ENCODE data around the gene CFAP53. TPM values are rescaled to one million over a fixed set of nuclear protein-coding genes. Genes with fewer than 3 reads are reported as not detected.

Gene CFAP53
- total and polyA plus RNA-seq, 10 donors, result 0.13 to 0.85 (median 0.46) TPM; not detected in 2

DNA sequence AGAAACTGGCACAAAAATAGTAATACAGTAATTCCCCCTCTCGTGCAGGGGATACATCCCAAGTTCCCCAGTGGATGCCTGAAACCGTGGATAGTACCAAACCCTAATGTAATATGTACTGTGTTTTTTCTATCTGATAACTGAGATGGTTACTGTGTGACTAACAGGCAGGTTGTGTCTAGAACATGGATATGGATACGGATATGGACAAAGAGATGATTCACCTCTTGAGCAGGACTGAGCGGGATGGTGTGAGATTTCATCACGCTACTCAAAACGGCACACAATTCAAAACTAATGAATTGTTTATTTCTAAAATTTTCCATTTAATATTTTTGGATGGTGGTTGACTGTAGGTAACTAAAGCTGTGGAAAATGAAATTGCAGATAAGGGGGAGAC is 11.6 kb upstream of the CFAP53 start:
- WGBS, 5 donors, result 91 to 96% (median 93%) methylated on average over 6 of the region's 6 CpGs
- intact Hi-C loops (cut with DNase I; ENCODE audit: low total_unique reads), result loop anchor here (5.0 kb wide), 1 partner anchor 776 kb away; no protein-coding TSS in a partner anchor
- H3K4me1 ChIP-seq, result peaks cover 27 to 49% (median 39%) of the 10 kb centered on the region in 6 donors
- H3K9me3 ChIP-seq, result no peaks in the 10 kb centered on the region
- TF ChIP-seq POLR2AphosphoS5 (IDR thresholded peaks at IDR 0.05), result no peak
- TF ChIP-seq POLR2A (IDR thresholded peaks at IDR 0.05), result no peak
- TF ChIP-seq, protein P1, sequence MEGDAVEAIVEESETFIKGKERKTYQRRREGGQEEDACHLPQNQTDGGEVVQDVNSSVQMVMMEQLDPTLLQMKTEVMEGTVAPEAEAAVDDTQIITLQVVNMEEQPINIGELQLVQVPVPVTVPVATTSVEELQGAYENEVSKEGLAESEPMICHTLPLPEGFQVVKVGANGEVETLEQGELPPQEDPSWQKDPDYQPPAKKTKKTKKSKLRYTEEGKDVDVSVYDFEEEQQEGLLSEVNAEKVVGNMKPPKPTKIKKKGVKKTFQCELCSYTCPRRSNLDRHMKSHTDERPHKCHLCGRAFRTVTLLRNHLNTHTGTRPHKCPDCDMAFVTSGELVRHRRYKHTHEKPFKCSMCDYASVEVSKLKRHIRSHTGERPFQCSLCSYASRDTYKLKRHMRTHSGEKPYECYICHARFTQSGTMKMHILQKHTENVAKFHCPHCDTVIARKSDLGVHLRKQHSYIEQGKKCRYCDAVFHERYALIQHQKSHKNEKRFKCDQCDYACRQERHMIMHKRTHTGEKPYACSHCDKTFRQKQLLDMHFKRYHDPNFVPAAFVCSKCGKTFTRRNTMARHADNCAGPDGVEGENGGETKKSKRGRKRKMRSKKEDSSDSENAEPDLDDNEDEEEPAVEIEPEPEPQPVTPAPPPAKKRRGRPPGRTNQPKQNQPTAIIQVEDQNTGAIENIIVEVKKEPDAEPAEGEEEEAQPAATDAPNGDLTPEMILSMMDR (IDR thresholded peaks at IDR 0.05 in 8 of 11, conservative IDR thresholded peaks at IDR 0.05 in 3 of 11), result no peak
- peaks cover 15 to 81% (median 59%) of the 10 kb centered on the region in 6 donors for H3K36me3 ChIP-seq
- no peaks in the 10 kb centered on the region for H3K27me3 ChIP-seq (replicated peaks in 1 of 7)
- no peak overlapping the region for H3K4me3 ChIP-seq
- DNase-seq, result no peak
- H3K27ac ChIP-seq, result no peak overlapping the region

DNA sequence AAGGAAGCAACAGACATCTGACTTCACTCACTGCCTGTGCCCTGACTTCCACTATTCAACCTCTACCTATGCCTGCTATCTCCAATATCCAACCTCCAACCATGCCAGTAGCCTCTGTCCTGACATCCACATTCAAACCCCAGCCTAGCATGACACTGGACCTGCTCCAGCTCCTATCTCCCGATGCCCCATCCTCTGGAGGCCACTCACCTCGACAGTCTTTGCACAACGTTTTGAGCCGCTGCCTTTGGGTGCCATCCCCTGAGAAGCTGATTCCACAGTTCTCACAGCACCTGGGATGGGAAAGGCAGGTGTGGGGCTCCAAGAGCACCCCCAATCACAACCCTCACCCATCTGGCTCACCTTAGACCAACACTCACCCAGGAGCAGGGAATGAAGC is 10.2 kb upstream of the CFAP53 start:
- intact Hi-C loops (cut with DNase I; ENCODE audit: low total_unique reads), result loop anchor here (5.0 kb wide), 1 partner anchor 774 kb away; no protein-coding TSS in a partner anchor
- Histone ChIP-seq H3K36me3 (peaks cover 22 to 85% (median 67%) of the 10 kb centered on the region in 6 donors), H3K4me3 (no peak overlapping the region), H3K27me3 (replicated peaks in 1 of 7) (no peaks in the 10 kb centered on the region), H3K27ac (no peak overlapping the region), H3K9me3 (no peaks in the 10 kb centered on the region), H3K4me1 (peaks cover 23 to 39% (median 29%) of the 10 kb centered on the region in 6 donors)
- TF ChIP-seq POLR2A (IDR thresholded peaks at IDR 0.05) (no peak), POLR2AphosphoS5 (IDR thresholded peaks at IDR 0.05) (no peak)
- TF ChIP-seq, protein P1 (IDR thresholded peaks at IDR 0.05 in 8 of 11, conservative IDR thresholded peaks at IDR 0.05 in 3 of 11), result no peak
- WGBS, 5 donors, result 91 to 98% (median 93%) methylated on average over 4 of the region's 4 CpGs
- DNase-seq, result no peak

DNA sequence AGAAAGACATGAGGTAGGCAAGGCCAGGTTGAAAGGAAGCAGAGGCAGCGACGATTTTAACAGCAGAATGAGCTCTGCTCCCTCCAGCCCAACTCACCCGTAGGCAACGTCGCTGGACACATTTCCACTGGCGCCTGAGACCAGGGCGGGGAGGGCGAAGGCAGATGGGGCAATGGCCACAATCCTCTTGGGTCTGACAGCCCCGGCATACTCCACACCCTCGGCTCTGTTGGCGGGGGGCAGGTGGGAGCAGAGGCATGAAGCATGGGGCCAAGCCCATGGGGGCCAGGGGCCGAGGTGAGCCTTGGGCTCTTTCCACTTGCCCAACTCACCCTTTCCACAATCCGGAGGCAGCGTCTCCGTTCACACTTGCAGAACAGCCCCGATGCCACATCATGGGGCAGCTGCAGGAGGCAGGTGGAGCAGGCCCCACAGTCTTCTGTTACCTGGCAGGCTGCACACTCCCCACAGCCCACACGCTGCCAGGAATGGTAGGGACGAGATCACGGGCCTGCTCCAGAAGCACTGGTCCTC is 9.3 kb upstream of the CFAP53 start:
- TF ChIP-seq, protein P1 (IDR thresholded peaks at IDR 0.05 in 8 of 11, conservative IDR thresholded peaks at IDR 0.05 in 3 of 11), result no peak
- TF ChIP-seq POLR2AphosphoS5 (IDR thresholded peaks at IDR 0.05), result peak in 1 of 3 donors; percentile 34
- TF ChIP-seq POLR2A (IDR thresholded peaks at IDR 0.05), result no peak
- peaks cover 22 to 94% (median 76%) of the 10 kb centered on the region in 6 donors for H3K36me3 ChIP-seq
- H3K27ac ChIP-seq, result no peak overlapping the region
- no peaks in the 10 kb centered on the region for H3K27me3 ChIP-seq (replicated peaks in 1 of 7)
- intact Hi-C loops (cut with DNase I; ENCODE audit: low total_unique reads), result loop anchor here (5.0 kb wide), 1 partner anchor 773 kb away; no protein-coding TSS in a partner anchor
- no peaks in the 10 kb centered on the region for H3K9me3 ChIP-seq
- H3K4me3 ChIP-seq, result no peak overlapping the region
- no peak for DNase-seq
- 92 to 97% (median 96%) methylated on average over 15 to 19 of the region's 19 CpGs for WGBS, 5 donors
- H3K4me1 ChIP-seq, result peaks cover 20 to 35% (median 28%) of the 10 kb centered on the region in 6 donors

DNA sequence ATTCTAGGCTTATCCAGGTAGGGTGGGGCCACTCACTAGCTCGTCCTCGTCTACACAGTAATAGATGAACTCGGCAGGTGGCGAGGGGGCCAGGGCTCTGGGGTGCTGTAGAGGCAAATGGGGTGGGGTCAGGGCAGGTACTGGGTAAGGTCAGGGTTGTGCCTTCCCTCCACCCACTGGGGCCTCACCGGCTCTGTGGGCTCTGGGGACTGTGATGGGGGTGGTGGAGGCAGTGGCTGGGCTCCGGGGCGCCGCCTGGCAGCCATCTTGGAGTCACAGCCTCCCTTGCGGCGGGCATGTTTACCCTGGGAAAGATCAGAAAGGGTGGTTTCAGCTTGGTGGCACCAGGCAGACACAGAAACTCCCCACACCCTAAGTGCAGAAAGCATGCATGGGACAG is 8.6 kb upstream of the CFAP53 start:
- H3K27ac ChIP-seq, result no peak overlapping the region
- intact Hi-C loops (cut with DNase I; ENCODE audit: low total_unique reads), result loop anchor here (5.0 kb wide), 1 partner anchor 773 kb away; no protein-coding TSS in a partner anchor
- WGBS, 5 donors, result 95 to 100% (median 97%) methylated on average over 9 to 10 of the region's 10 CpGs
- TF ChIP-seq POLR2AphosphoS5 (IDR thresholded peaks at IDR 0.05) (no peak), POLR2A (IDR thresholded peaks at IDR 0.05) (no peak)
- TF ChIP-seq, protein P1 (IDR thresholded peaks at IDR 0.05 in 8 of 11, conservative IDR thresholded peaks at IDR 0.05 in 3 of 11), result no peak
- DNase-seq, result no peak
- no peaks in the 10 kb centered on the region for H3K9me3 ChIP-seq
- H3K27me3 ChIP-seq (replicated peaks in 1 of 7), result no peaks in the 10 kb centered on the region
- no peak overlapping the region for H3K4me3 ChIP-seq
- H3K4me1 ChIP-seq, result peaks cover 14 to 29% (median 21%) of the 10 kb centered on the region in 6 donors
- peaks cover 22 to 100% (median 82%) of the 10 kb centered on the region in 6 donors for H3K36me3 ChIP-seq
